NCI-H2196 treated with DMSO at 0.1 percent for 48 hours (cell line): ENCODE data around the gene NOSIP.

ENCODE experiments used
- DNase-seq: peaks from one replicate; lab custom pipeline; 2025; ENCODE audit not compliant: unreplicated experiment; lab: John Stamatoyannopoulos, UW

NOSIP gene

GRCh38 chr19:49594993-49595818 is 14.8 kb upstream of the NOSIP start:
- no peak for DNase-seq

GRCh38 chr19:49594157-49594992 is 14.0 kb upstream of the NOSIP start:
- no peak for DNase-seq

- DNase-seq = peak; percentile 91
Measured at GRCh38 chr19:49593233-49594113, 13.1 kb upstream of the NOSIP start.

GRCh38 chr19:49592486-49593232 is 12.3 kb upstream of the NOSIP start:
- no peak for DNase-seq

GRCh38 chr19:49591731-49592485 is 11.6 kb upstream of the NOSIP start:
- no peak for DNase-seq

- DNase-seq = peak; percentile 61
Measured at GRCh38 chr19:49590971-49591730, 10.8 kb upstream of the NOSIP start, which contains the start of gene PRR12. Gene PRR12, plus strand, starts transcription at chr19:49591182. Its CDS starts 473 bp downstream, at chr19:49591655.

GRCh38 chr19:49590071-49590970 is 10.0 kb upstream of the NOSIP start:
- DNase-seq = peak; percentile 98

- DNase-seq = no peak
Measured at GRCh38 chr19:49589502-49589905, 9.1 kb upstream of the NOSIP start.

GRCh38 chr19:49588365-49589122 is 8.2 kb upstream of the NOSIP start:
- DNase-seq = no peak

GRCh38 chr19:49587227-49587626 is 6.9 kb upstream of the NOSIP start:
- DNase-seq = no peak

GRCh38 chr19:49585023-49585422 is 4.7 kb upstream of the NOSIP start:
- DNase-seq = peak; percentile 61

GRCh38 chr19:49583239-49583638 is 2.9 kb upstream of the NOSIP start:
- no peak for DNase-seq

GRCh38 chr19:49581007-49581508 is 702 bp upstream of the NOSIP start, which contains the start of gene PRRG2:
Gene PRRG2, plus strand, starts transcription at chr19:49581316. Its CDS starts 1,904 bp downstream, at chr19:49583220.
- DNase-seq = no peak

GRCh38 chr19:49579947-49580263 is 451 bp downstream of the NOSIP start:
- DNase-seq = no peak

- no peak for DNase-seq
Measured at GRCh38 chr19:49579193-49579592, 1.2 kb downstream of the NOSIP start.

GRCh38 chr19:49574206-49574755 is 6.1 kb downstream of the NOSIP start:
- DNase-seq = no peak

- DNase-seq = no peak
Measured at GRCh38 chr19:49573425-49573824, 6.9 kb downstream of the NOSIP start.
